Measurements from ENCODE around the gene EIF4E1B.
A peak's percentile ranks its signal among the peaks of the same experiment; 100 is the strongest.

EIF4E1B gene, protein sequence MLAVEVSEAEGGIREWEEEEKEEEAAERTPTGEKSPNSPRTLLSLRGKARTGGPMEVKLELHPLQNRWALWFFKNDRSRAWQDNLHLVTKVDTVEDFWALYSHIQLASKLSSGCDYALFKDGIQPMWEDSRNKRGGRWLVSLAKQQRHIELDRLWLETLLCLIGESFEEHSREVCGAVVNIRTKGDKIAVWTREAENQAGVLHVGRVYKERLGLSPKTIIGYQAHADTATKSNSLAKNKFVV

GRCh38 chr5:176629853-176630680 is at the start of gene EIF4E1B, which contains the start of gene SNCB:
Gene EIF4E1B, plus strand, starts transcription at chr5:176630675. Its CDS starts 12,113 bp downstream, at chr5:176642788.
Gene SNCB, minus strand, starts transcription at chr5:176630534. Its CDS starts 880 bp downstream, at chr5:176629654.
- TF ChIP-seq, protein P1, sequence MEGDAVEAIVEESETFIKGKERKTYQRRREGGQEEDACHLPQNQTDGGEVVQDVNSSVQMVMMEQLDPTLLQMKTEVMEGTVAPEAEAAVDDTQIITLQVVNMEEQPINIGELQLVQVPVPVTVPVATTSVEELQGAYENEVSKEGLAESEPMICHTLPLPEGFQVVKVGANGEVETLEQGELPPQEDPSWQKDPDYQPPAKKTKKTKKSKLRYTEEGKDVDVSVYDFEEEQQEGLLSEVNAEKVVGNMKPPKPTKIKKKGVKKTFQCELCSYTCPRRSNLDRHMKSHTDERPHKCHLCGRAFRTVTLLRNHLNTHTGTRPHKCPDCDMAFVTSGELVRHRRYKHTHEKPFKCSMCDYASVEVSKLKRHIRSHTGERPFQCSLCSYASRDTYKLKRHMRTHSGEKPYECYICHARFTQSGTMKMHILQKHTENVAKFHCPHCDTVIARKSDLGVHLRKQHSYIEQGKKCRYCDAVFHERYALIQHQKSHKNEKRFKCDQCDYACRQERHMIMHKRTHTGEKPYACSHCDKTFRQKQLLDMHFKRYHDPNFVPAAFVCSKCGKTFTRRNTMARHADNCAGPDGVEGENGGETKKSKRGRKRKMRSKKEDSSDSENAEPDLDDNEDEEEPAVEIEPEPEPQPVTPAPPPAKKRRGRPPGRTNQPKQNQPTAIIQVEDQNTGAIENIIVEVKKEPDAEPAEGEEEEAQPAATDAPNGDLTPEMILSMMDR (IDR thresholded peaks at IDR 0.05; ENCODE audit: low read depth, low read length): no peak
- peak within 1 kb of the TSS; percentile 44 for H3K4me3 ChIP-seq (ENCODE audit: low read depth, low read length)

DNA sequence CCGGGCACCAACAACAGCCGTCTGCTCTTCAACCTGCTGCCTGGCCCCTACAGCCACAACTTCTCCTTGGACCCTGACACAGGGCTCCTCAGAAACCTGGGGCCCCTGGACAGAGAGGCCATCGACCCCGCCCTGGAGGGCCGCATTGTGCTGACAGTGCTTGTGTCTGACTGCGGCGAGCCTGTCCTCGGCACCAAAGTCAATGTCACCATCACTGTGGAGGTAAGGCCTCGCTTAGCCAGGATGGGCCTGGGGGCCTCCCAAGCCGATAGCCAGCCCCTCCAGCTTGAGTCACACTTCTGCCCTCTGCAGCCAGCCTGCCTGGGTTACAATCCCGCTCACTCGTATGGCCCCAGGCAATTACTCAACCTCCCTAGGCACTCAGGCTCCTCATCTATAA is 49.1 kb upstream of the EIF4E1B start:
- H3K4me3 ChIP-seq (ENCODE audit: low read depth, low read length): no peak overlapping the region
- TF ChIP-seq, protein P1 (IDR thresholded peaks at IDR 0.05; ENCODE audit: low read depth, low read length): no peak

- no peak overlapping the region for H3K4me3 ChIP-seq (ENCODE audit: low read depth, low read length)
- TF ChIP-seq, protein P1 (IDR thresholded peaks at IDR 0.05; ENCODE audit: low read depth, low read length): no peak
Observed at GRCh38 chr5:176583076-176583475, 47.4 kb upstream of the EIF4E1B start.

DNA sequence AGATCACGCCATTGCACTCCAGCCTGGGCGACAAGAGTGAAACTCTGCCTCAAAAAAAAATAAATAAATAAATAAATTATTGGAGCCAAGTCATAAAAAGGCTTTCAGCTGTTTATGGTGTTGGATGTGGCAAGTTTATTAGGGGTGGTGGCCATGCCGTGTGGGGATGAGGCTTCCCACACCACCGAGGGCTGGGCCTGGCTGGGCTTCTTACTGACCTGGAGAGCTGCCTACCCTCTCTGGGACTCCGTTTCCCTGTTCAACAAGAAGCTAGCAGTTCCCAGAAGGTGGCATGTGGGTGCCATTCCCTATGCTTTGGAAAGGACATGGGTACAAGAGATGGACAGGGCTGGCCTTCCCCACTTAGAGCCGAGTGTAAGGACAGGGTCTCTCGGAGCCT is 43.1 kb upstream of the EIF4E1B start:
- no peak overlapping the region for H3K4me3 ChIP-seq (ENCODE audit: low read depth, low read length)
- TF ChIP-seq, protein P1 (IDR thresholded peaks at IDR 0.05; ENCODE audit: low read depth, low read length): no peak

DNA sequence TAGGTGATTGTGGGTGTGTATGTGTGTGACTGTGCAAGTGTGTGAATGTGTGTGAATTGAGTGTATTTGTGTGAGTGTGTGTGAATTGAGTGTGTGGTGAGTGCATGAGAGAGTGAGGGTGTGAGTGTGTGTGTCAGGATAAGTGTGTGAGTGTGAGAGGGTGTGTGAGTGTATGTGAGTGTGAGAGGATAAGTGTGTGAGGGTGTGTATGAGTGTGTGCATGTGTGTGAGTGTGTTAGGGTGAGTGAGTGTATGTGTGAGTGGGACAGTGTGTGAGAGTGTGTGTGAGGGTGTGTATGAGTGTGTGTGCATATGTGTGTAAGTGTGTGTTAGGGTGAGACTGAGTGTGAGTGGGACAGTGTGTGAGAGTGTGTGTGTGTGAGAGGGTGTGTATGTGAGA is 42.2 kb upstream of the EIF4E1B start:
- TF ChIP-seq, protein P1 (IDR thresholded peaks at IDR 0.05; ENCODE audit: low read depth, low read length): no peak
- H3K4me3 ChIP-seq (ENCODE audit: low read depth, low read length): no peak overlapping the region

DNA sequence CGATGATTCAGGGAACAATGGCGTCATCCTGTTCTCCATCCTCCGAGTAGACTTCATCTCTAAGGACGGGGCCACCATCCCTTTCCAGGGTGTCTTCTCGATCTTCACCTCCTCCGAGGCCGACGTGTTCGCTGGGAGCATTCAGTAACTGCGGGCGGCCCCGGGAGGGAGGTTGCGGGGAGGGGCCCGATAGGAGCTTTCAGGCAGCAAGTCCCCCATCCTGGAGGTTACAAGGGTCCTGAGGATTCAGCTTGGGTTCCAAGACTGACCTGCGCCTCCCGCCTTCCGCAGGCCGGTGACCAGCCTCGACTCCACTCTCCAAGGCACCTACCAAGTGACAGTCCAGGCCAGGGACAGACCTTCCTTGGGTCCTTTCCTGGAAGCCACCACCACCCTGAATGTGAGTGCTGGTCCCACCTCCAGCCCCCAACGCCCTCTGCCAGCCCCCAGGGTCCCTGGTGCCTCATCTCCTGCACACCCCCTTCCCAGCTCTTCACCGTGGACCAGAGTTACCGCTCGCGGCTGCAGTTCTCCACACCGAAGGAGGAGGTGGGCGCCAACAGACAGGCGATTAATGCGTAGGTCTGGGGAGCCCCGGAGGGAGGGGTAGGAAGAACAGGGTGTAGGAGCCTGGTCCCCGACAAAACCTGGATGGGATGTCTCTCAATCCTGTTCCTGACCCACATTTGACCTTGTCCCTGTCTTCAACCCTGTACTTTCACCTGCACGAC is 41.3 kb upstream of the EIF4E1B start:
- TF ChIP-seq, protein P1 (IDR thresholded peaks at IDR 0.05; ENCODE audit: low read depth, low read length): no peak
- H3K4me3 ChIP-seq (ENCODE audit: low read depth, low read length): no peak overlapping the region
